Measurements from ENCODE around the gene ESPNL. TPM values are rescaled to one million over a fixed set of nuclear protein-coding genes. Genes with fewer than 3 reads are reported as not detected.

The ESPNL gene
- total RNA-seq, 1 donor: 1.3 TPM

DNA sequence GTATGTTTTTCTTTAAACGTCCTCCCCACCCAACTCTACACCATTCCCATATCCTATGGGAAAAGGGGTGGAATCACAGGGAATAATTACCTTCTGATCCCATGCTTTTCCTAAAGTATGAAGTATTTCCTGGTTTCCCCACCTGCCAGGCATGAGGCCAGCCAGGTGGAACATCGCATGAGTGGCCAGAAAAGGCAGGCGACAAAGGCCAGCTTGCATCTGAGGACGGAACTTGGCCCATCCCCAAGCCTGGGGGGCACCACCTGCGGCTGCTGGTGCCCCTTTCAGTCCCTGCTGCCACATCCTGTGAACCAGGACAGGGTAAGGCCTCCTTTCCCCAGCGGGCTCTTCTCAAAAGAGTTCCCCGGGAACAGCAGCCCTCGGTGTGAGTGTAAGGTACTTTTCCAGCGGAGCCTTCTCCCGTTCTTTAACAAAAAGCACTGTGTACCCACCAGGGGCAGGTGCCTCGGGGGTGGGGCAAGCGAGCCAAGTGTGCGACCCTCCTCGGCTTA is 57.4 kb downstream of the ESPNL start:
- H3K4me3 ChIP-seq (ENCODE audit: low read depth, low read length): no peak overlapping the region
- TF ChIP-seq, protein P1, sequence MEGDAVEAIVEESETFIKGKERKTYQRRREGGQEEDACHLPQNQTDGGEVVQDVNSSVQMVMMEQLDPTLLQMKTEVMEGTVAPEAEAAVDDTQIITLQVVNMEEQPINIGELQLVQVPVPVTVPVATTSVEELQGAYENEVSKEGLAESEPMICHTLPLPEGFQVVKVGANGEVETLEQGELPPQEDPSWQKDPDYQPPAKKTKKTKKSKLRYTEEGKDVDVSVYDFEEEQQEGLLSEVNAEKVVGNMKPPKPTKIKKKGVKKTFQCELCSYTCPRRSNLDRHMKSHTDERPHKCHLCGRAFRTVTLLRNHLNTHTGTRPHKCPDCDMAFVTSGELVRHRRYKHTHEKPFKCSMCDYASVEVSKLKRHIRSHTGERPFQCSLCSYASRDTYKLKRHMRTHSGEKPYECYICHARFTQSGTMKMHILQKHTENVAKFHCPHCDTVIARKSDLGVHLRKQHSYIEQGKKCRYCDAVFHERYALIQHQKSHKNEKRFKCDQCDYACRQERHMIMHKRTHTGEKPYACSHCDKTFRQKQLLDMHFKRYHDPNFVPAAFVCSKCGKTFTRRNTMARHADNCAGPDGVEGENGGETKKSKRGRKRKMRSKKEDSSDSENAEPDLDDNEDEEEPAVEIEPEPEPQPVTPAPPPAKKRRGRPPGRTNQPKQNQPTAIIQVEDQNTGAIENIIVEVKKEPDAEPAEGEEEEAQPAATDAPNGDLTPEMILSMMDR (IDR thresholded peaks at IDR 0.05; ENCODE audit: insufficient read depth, low read depth, low read length): no peak
- DNase-seq (ENCODE audit: low read depth): no peak

- TF ChIP-seq, protein P1 (IDR thresholded peaks at IDR 0.05; ENCODE audit: insufficient read depth, low read depth, low read length): no peak
Measured at GRCh38 chr2:238158018-238158508, 57.9 kb downstream of the ESPNL start.

GRCh38 chr2:238158509-238159070 is 58.5 kb downstream of the ESPNL start, which contains the start of gene ERFE:
ERFE (plus strand) TSS chr2:238158970; CDS start chr2:238159008, 38 bp downstream.
- DNase-seq (ENCODE audit: low read depth): peak; percentile 30
- TF ChIP-seq, protein P1 (IDR thresholded peaks at IDR 0.05; ENCODE audit: insufficient read depth, low read depth, low read length): peak; percentile 44
- peak within 1 kb of the TSS; percentile 52 for H3K4me3 ChIP-seq (ENCODE audit: low read depth, low read length)

More at GRCh38 chr2:238158018-238158508, 57.9 kb downstream of the ESPNL start:
- no peak overlapping the region for H3K4me3 ChIP-seq (ENCODE audit: low read depth, low read length)
- DNase-seq (ENCODE audit: low read depth): no peak

DNA sequence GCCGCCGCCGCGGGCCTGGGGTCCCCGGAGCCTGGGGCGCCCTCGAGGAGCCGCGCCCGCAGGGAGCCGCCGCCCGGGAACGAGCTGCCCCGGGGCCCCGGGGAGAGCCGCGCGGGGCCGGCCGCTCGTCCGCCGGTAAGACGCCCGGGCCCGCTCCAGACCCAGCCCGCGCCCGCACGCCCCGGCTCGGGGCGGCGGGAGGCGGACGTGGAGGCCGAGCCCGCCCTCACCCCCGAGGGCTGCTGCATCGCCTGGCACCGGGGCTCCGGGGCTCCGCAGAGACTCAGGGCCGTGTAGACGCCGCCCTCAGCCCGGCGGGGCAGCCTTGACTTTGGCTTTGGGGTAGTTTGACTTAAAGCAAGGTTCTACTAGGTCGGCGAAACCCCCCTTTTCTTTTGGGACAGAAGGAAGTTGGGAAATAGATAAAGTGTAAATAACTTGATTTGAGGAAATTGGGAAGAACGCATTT is 59.0 kb downstream of the ESPNL start:
- no peak for DNase-seq (ENCODE audit: low read depth)
- TF ChIP-seq, protein P1 (IDR thresholded peaks at IDR 0.05; ENCODE audit: insufficient read depth, low read depth, low read length): no peak
- H3K4me3 ChIP-seq (ENCODE audit: low read depth, low read length): peak overlapping the region; percentile 52

DNA sequence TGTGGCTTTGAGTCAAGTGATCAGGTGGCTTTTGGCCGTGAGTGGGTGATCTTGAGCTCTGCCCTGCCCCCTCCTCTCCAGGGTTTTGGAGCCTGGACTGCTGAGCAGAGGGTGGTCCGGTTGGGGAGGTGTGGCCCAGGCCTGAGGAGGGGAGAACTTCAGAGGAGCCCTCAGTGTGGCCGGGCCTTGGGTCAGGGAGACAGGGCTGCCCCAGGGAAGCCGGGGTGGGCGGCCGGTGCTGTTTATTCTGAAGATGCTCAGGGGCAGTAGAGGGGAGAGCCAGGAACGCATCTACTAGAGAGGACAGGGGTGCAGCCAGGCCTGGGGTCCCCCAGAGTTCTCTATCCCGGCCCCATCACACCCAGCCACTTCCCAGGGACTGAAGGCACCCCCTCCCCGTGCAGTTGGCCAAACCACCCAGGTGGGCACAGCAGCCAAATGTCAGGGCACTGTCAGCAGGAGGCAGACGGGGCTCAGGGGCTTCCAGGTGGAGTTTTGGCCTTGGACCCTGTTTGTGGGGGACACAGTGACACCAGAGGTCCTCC is 59.6 kb downstream of the ESPNL start:
- TF ChIP-seq, protein P1 (IDR thresholded peaks at IDR 0.05; ENCODE audit: insufficient read depth, low read depth, low read length): no peak
- DNase-seq (ENCODE audit: low read depth): no peak
- no peak overlapping the region for H3K4me3 ChIP-seq (ENCODE audit: low read depth, low read length)

- TF ChIP-seq, protein P1 (IDR thresholded peaks at IDR 0.05; ENCODE audit: insufficient read depth, low read depth, low read length): peak; percentile 46
- no peak overlapping the region for H3K4me3 ChIP-seq (ENCODE audit: low read depth, low read length)
- peak; percentile 42 for DNase-seq (ENCODE audit: low read depth)
Measured at GRCh38 chr2:238160206-238161129, 60.3 kb downstream of the ESPNL start.
